ENCODE measurements around the gene ADGRA3.
A peak's percentile ranks its signal among the peaks of the same experiment; 100 is the strongest.

Gene ADGRA3

GRCh38 chr4:22515888-22516541 is at the start of gene ADGRA3:
ADGRA3 (minus strand) TSS chr4:22516066; CDS start chr4:22515784, 282 bp downstream.
- DNase-seq: peak; percentile 21 to 72 (median 46)

- no peak for DNase-seq
Observed at GRCh38 chr4:22556495-22556894, 40.6 kb upstream of the ADGRA3 start.

- no peak for DNase-seq
Observed at GRCh38 chr4:22554670-22555069, 38.8 kb upstream of the ADGRA3 start.

- no peak for DNase-seq
Observed at GRCh38 chr4:22553560-22553959, 37.7 kb upstream of the ADGRA3 start.

- DNase-seq: peak; percentile 29 to 46 (median 36)
Observed at GRCh38 chr4:22552812-22553211, 36.9 kb upstream of the ADGRA3 start.

GRCh38 chr4:22551550-22551949 is 35.7 kb upstream of the ADGRA3 start:
- no peak for DNase-seq

GRCh38 chr4:22546299-22546698 is 30.4 kb upstream of the ADGRA3 start:
- no peak for DNase-seq

- DNase-seq: no peak
Observed at GRCh38 chr4:22539251-22539650, 23.4 kb upstream of the ADGRA3 start.

GRCh38 chr4:22537864-22538263 is 22.0 kb upstream of the ADGRA3 start:
- no peak for DNase-seq

GRCh38 chr4:22534374-22534773 is 18.5 kb upstream of the ADGRA3 start:
- no peak for DNase-seq

GRCh38 chr4:22532896-22533295 is 17.0 kb upstream of the ADGRA3 start:
- no peak for DNase-seq

GRCh38 chr4:22532117-22532516 is 16.3 kb upstream of the ADGRA3 start:
- DNase-seq: no peak

- no peak for DNase-seq
Observed at GRCh38 chr4:22531311-22532019, 15.6 kb upstream of the ADGRA3 start.

GRCh38 chr4:22524895-22525294 is 9.0 kb upstream of the ADGRA3 start:
- no peak for DNase-seq

GRCh38 chr4:22522706-22523501 is 7.0 kb upstream of the ADGRA3 start:
- DNase-seq: no peak

- no peak for DNase-seq
Observed at GRCh38 chr4:22522206-22522605, 6.3 kb upstream of the ADGRA3 start.

GRCh38 chr4:22521240-22521639 is 5.4 kb upstream of the ADGRA3 start:
- DNase-seq: no peak

GRCh38 chr4:22515145-22515887 is 550 bp downstream of the ADGRA3 start:
- peak; percentile 25 to 60 (median 32) for DNase-seq

GRCh38 chr4:22514481-22514880 is 1.4 kb downstream of the ADGRA3 start:
- DNase-seq: no peak

- DNase-seq: peak in 2 of 3 donors; percentile 5 to 19
Observed at GRCh38 chr4:22514001-22514400, 1.9 kb downstream of the ADGRA3 start.

GRCh38 chr4:22512306-22512705 is 3.6 kb downstream of the ADGRA3 start:
- DNase-seq: no peak

GRCh38 chr4:22510750-22511149 is 5.1 kb downstream of the ADGRA3 start:
- DNase-seq: no peak

- no peak for DNase-seq
Observed at GRCh38 chr4:22508376-22508775, 7.5 kb downstream of the ADGRA3 start.
